Thyroid gland (tissue), 4 donors: ENCODE results near the gene RNF111. TPM values are rescaled to one million over a fixed set of nuclear protein-coding genes. Genes with fewer than 3 reads are reported as not detected.

Experiments used
- DNase-seq, 2 donors: peaks; one replicate each; pipeline ENCODE4 v3.0.0-alpha.2; 2019
- H3K27ac ChIP-seq, 3 donors: fragments of 200-600 bp; sonication (generic); 1 replicate in 2 of 3; 2 replicates in 1 of 3; pipeline ENCODE4 v1.5.1; 2016 to 2019; ENCODE audit warnings: mild to moderate bottlenecking in 1 of 3, moderate library complexity in 1 of 3
- H3K27me3 ChIP-seq: fragments of 200-600 bp; sonication (generic); one replicate; pipeline ENCODE4 v1.5.1; 2019
- H3K36me3 ChIP-seq, 2 donors: fragments of 200-600 bp; sonication (generic); one replicate each; pipeline ENCODE4 v1.5.1; 2016 to 2019
- H3K4me1 ChIP-seq, 2 donors: fragments of 200-600 bp; sonication (generic); one replicate each; pipeline ENCODE4 v1.5.1; 2017 to 2019
- H3K4me3 ChIP-seq, 3 donors: fragments of 200-600 bp; sonication (generic); replicated peaks in 1 of 3; 1 replicate in 2 of 3; 2 replicates in 1 of 3; pipeline ENCODE4 v1.5.1; 2016; ENCODE audit warnings: mild to moderate bottlenecking in 1 of 3
- H3K9me3 ChIP-seq: fragments of 200-600 bp; sonication (generic); one replicate; pipeline ENCODE4 v1.5.1; 2017
- CTCF ChIP-seq, 6 experiments: fragments of 200-600 bp in 3 of 6; fragments of 450-650 bp in 3 of 6; sonication (generic) in 3 of 6; IDR thresholded peaks; one replicate each; pipeline ENCODE4 v1.5.1; 2016 to 2019; ENCODE audit warnings: antibody characterized with exemption in 6 of 6, mild to moderate bottlenecking in 2 of 6, inconsistent platforms in 1 of 6, moderate library complexity in 1 of 6
- POLR2A ChIP-seq, 2 donors: fragments of 450-650 bp; IDR thresholded peaks; one replicate each; pipeline ENCODE4 v1.6.1; 2017; ENCODE audit warnings: antibody characterized with exemption in 2 of 2, mild to moderate bottlenecking in 2 of 2, moderate library complexity in 1 of 2
- WGBS, 2 donors: methylation state at CpG; one replicate each; pipeline ENCODE4 v1.1.5; 2017; 5-methylcytosine and 5-hydroxymethylcytosine counted together
- intact Hi-C: fragments of 100-400 bp; cut with DNase I; formaldehyde crosslinking; loops from one replicate; pipeline ENCODE4 v1.15.1; 2023
- total RNA-seq, 4 donors: library from RNA; depleted of rRNA; stranded (reverse); fragments of >200 nt; gene quantifications; one replicate each; pipeline ENCODE4 v1.2.3, GENCODE V29; 2016

Gene RNF111
- total RNA-seq, 4 donors from 2014 or later: 19.1 to 33.2 (median 27.4) TPM

GRCh38 chr15:59069430-59069829, 82.0 kb downstream of the RNF111 start:
- intact Hi-C loops: no loop called here
- Histone ChIP-seq H3K27me3 (no peaks in the 10 kb centered on the region), H3K36me3 (peaks cover 16 to 22% of the 10 kb centered on the region in 2 donors)

GRCh38 chr15:59074607-59075006, 87.1 kb downstream of the RNF111 start:
- no peaks in the 10 kb centered on the region for H3K4me1 ChIP-seq
- no peak overlapping the region for H3K27ac ChIP-seq
- TF ChIP-seq POLR2A (IDR thresholded peaks at IDR 0.05): no peak
- TF ChIP-seq CTCF (IDR thresholded peaks at IDR 0.05): no peak
- no peaks in the 10 kb centered on the region for H3K9me3 ChIP-seq
- intact Hi-C loops: no loop called here
- 95 to 100% methylated on average over 1 of the region's 1 CpG for WGBS, 2 donors
- no peak for DNase-seq
- H3K4me3 ChIP-seq: no peak overlapping the region
- no peaks in the 10 kb centered on the region for H3K27me3 ChIP-seq
- peaks cover 8 to 12% of the 10 kb centered on the region in 2 donors for H3K36me3 ChIP-seq

More at GRCh38 chr15:59069430-59069829, 82.0 kb downstream of the RNF111 start:
- TF ChIP-seq CTCF (IDR thresholded peaks at IDR 0.05) (no peak), POLR2A (IDR thresholded peaks at IDR 0.05) (no peak)
- 78% methylated on average over 1 of the region's 1 CpG for WGBS, 2 donors
- H3K4me1 ChIP-seq: no peaks in the 10 kb centered on the region
- DNase-seq: no peak
- H3K9me3 ChIP-seq: no peaks in the 10 kb centered on the region
- H3K27ac ChIP-seq: no peak overlapping the region
- no peak overlapping the region for H3K4me3 ChIP-seq

GRCh38 chr15:59087731-59088130, 100.3 kb downstream of the RNF111 start:
- no peak overlapping the region for H3K4me3 ChIP-seq
- DNase-seq: no peak
- TF ChIP-seq POLR2A (IDR thresholded peaks at IDR 0.05) (no peak), CTCF (IDR thresholded peaks at IDR 0.05) (no peak)
- no peak overlapping the region for H3K27ac ChIP-seq
- peaks cover 30 to 31% of the 10 kb centered on the region in 2 donors for H3K36me3 ChIP-seq
- no peaks in the 10 kb centered on the region for H3K27me3 ChIP-seq
- H3K9me3 ChIP-seq: no peaks in the 10 kb centered on the region
- no peaks in the 10 kb centered on the region for H3K4me1 ChIP-seq
- WGBS, 2 donors: 96 to 97% methylated on average over 2 of the region's 2 CpGs
- intact Hi-C loops: no loop called here

GRCh38 chr15:59094077-59094476, 106.6 kb downstream of the RNF111 start:
- Histone ChIP-seq H3K36me3 (peaks cover 35 to 52% of the 10 kb centered on the region in 2 donors), H3K4me1 (no peaks in the 10 kb centered on the region), H3K27ac (no peak overlapping the region), H3K27me3 (no peaks in the 10 kb centered on the region), H3K4me3 (no peak overlapping the region), H3K9me3 (no peaks in the 10 kb centered on the region)
- TF ChIP-seq CTCF (IDR thresholded peaks at IDR 0.05) (no peak), POLR2A (IDR thresholded peaks at IDR 0.05) (no peak)
- 97 to 99% methylated on average over 1 of the region's 1 CpG for WGBS, 2 donors
- DNase-seq: no peak
- intact Hi-C loops: no loop called here

- H3K36me3 ChIP-seq: peaks cover 22 to 38% of the 10 kb centered on the region in 2 donors
- no peaks in the 10 kb centered on the region for H3K27me3 ChIP-seq
- DNase-seq: no peak
- no peaks in the 10 kb centered on the region for H3K4me1 ChIP-seq
- no peak overlapping the region for H3K4me3 ChIP-seq
- H3K27ac ChIP-seq: no peak overlapping the region
- intact Hi-C loops: no loop called here
- no peaks in the 10 kb centered on the region for H3K9me3 ChIP-seq
- 83 to 92% methylated on average over 3 of the region's 3 CpGs for WGBS, 2 donors
- TF ChIP-seq POLR2A (IDR thresholded peaks at IDR 0.05) (no peak), CTCF (IDR thresholded peaks at IDR 0.05) (no peak)
These were observed 109.0 kb downstream of the RNF111 start for GRCh38 chr15:59096429-59096828.
